Measurements from ENCODE around the gene GYPE.
"Not testable (repeated sequence)": the region's sequence is repeated elsewhere in the genome, so short reads cannot be mapped to it uniquely, and the experiment has no call there.

DNA sequence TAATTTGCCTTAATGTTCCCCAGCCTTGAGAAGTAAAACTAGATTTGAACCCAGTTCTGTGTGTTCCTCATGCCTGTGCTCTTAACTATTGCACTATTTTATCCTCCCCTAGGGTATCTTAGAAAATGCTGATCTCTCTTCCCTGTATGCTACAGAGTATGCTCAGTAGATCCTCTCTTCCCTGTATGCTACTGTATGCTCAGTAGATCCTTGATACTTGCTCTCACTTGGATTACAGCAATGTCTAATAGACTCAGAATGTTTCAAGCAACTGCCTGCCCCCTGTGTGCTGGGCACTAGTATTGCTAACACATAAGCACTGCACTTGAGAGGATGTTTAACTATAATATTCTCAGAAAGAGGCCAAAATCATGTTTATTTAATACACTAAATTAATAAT is 928 bp downstream of the GYPE start:
- TF ChIP-seq POLR2AphosphoS5, POLR2A (IDR thresholded peaks at IDR 0.05; ENCODE audit: low read depth, low read length): not testable (repeated sequence)
